ENCODE measurements around the gene RBBP8NL. TPM values are rescaled to one million over a fixed set of nuclear protein-coding genes. Genes with fewer than 3 reads are reported as not detected.

Gene RBBP8NL
- total RNA-seq, 1 experiment from 2014 or later: 0.28 TPM

GRCh38 chr20:62416651-62417637, 10.4 kb downstream of the RBBP8NL start:
- Histone ChIP-seq H3K18ac (ENCODE audit: insufficient read length, low read depth, low read length) (no peak overlapping the region), H2BK5ac (ENCODE audit: insufficient read length, low read length) (no peak overlapping the region), H3K27me3 (ENCODE audit: insufficient read depth, low read length) (no peaks in the 10 kb centered on the region), H3K4me1 (ENCODE audit: insufficient read depth, low read length) (no peaks in the 10 kb centered on the region), H2AK5ac (ENCODE audit: insufficient read length, low read length) (no peak overlapping the region), H3K14ac (ENCODE audit: insufficient read depth, low read length) (no peak overlapping the region), H3K4me2 (ENCODE audit: insufficient read depth, insufficient read length, low read length) (no peak overlapping the region), H4K5ac (ENCODE audit: insufficient read length, low read depth, low read length) (no peak overlapping the region), H4K8ac (replicated peaks; ENCODE audit: insufficient read length, low read depth, low read length) (no peak overlapping the region), H4K91ac (ENCODE audit: insufficient read length, low read depth, low read length) (no peak overlapping the region), H3K79me2 (ENCODE audit: insufficient read depth, low read length) (no peaks in the 10 kb centered on the region), H2BK15ac (ENCODE audit: low read depth, low read length) (no peak overlapping the region), H3K27ac (ENCODE audit: insufficient read length, low read depth, low read length) (no peak overlapping the region), H3K23ac (ENCODE audit: insufficient read length, low read depth, low read length) (no peak overlapping the region), H3K9me3 (ENCODE audit: control insufficient read depth, low read depth, low read length) (no peaks in the 10 kb centered on the region), H2BK12ac (ENCODE audit: insufficient read length, low read depth, low read length) (no peak overlapping the region), H3T11ph (ENCODE audit: low read length) (no peak overlapping the region), H2BK120ac (ENCODE audit: low read depth, low read length, poor library complexity, severe bottlenecking) (no peak overlapping the region), H2BK20ac (ENCODE audit: low read depth, low read length, poor library complexity, severe bottlenecking) (no peak overlapping the region), H2AFZ (ENCODE audit: low read length) (no peak overlapping the region), H3K9ac (ENCODE audit: extremely low read depth, insufficient read length, low read length) (no peak overlapping the region), H3K79me1 (ENCODE audit: insufficient read depth, low read depth, low read length, poor library complexity, severe bottlenecking) (no peaks in the 10 kb centered on the region), H3K23me2 (ENCODE audit: insufficient read length, low read depth, low read length, poor library complexity, severe bottlenecking) (no peaks in the 10 kb centered on the region), H3K4ac (ENCODE audit: low read depth, low read length) (no peak overlapping the region), H3K56ac (ENCODE audit: insufficient read length, low read depth, low read length) (no peak overlapping the region), H4K20me1 (ENCODE audit: control insufficient read depth, insufficient read depth, insufficient read length) (no peaks in the 10 kb centered on the region)
- Mint-ChIP-seq H3K36me3 (ENCODE audit: insufficient read depth in 1 of 3, low read depth in 3 of 3) (peaks cover 0 to 4% (median 0%) of the 10 kb centered on the region in 3 experiments; a peak in 1 of 7 replicates), H3K9me3 (peaks cover 0 to 5% of the 10 kb centered on the region in 2 experiments; a peak in 2 of 5 replicates), H3K4me3 (no peak overlapping the region), H3K4me1 (peaks cover 0 to 6% of the 10 kb centered on the region in 2 experiments; a peak in 2 of 4 replicates), H3K27ac (peak overlapping the region in 1 of 3 experiments; percentile 65; a peak in 1 of 7 replicates), H3K27me3 (ENCODE audit: low read depth) (peaks cover 1% of the 10 kb centered on the region)
- no peak for TF ChIP-seq CTCF (conservative IDR thresholded peaks at IDR 0.05)
- no CpG with 5 or more reads among the region's 43 CpGs for WGBS (ENCODE audit: extremely low coverage, insufficient read length, low lambda C conversion rate)
- DNase-seq: no peak

Data from H9 (cell line).